GM12878 (cell line): ENCODE results near the gene HS3ST6. TPM values are rescaled to one million over a fixed set of nuclear protein-coding genes. Genes with fewer than 3 reads are reported as not detected.

Source experiments
- BCL11A ChIP-seq: IDR thresholded peaks from 2 replicates; pipeline ENCODE4 v1.6.1; 2011; ENCODE audit warnings: low read depth, low read length
- CREM ChIP-seq: IDR thresholded peaks from 2 replicates; pipeline ENCODE4 v1.6.1; 2014; ENCODE audit warnings: antibody characterized with exemption, low read depth
- CUX1 ChIP-seq: IDR thresholded peaks from 2 replicates; pipeline ENCODE4 v1.6.1; 2012; ENCODE audit warnings: improper control_type of control experiment, low read depth, low read length; ENCODE audit not compliant: insufficient replicate concordance
- PAX5 ChIP-seq: IDR thresholded peaks from 2 replicates; pipeline ENCODE4 v1.6.1; 2011; ENCODE audit warnings: low read depth, low read length, borderline replicate concordance
- ZBTB40 ChIP-seq: fragments of 450-650 bp; IDR thresholded peaks from 2 replicates; pipeline ENCODE4 v1.6.1; 2016; ENCODE audit warnings: mild to moderate bottlenecking, moderate library complexity, borderline replicate concordance
- ZZZ3 ChIP-seq: IDR thresholded peaks from 2 replicates; pipeline ENCODE4 v1.6.1; 2011; ENCODE audit warnings: low read depth; ENCODE audit not compliant: control insufficient read depth, insufficient read length
- polyA plus RNA-seq, 11 experiments: library from polyadenylated mRNA; depleted of rRNA in 4 of 11; unstranded in 6 of 11; stranded (reverse) in 5 of 11; fragments of >200 nt; fragmentation: Nextera tagmentation in 4 of 11; fragmentation: Illumina TruSeq in 1 of 11; extraction: Ambion mirVana in 4 of 11; extraction: Trizol in 1 of 11; gene quantifications; 1 replicate in 1 of 11; 2 replicates in 10 of 11; pipeline versions ENCODE4 v1.2.1 to v1.2.3, GENCODE V29; 2011 to 2016; ENCODE audit warnings: inconsistent platforms in 2 of 11, missing spikeins in 2 of 11, low read depth in 1 of 11
- total RNA-seq, 4 experiments: library from RNA; depleted of rRNA in 3 of 4; stranded (reverse); fragments of >200 nt in 3 of 4; fragmentation: Illumina TruSeq in 1 of 4; extraction: Trizol in 1 of 4; gene quantifications; 2 replicates each; pipeline versions ENCODE4 v1.2.1 to v1.2.3, GENCODE V29; 2013 to 2021

Gene HS3ST6
- total and polyA plus RNA-seq, 10 of the 15 experiments (the other 5 are each of a cell fraction or from before 2014, with no cell fraction given), result not detected

- TF ChIP-seq CUX1 (no peak), ZZZ3 (no peak), CREM (no peak), PAX5 (no peak), BCL11A (no peak), ZBTB40 (no peak)
Measured at GRCh38 chr16:1917665-1918350, 407 bp downstream of the HS3ST6 start (continued).
